GM12878 (cell line): ENCODE data around the gene GOLGA6L2. TPM values are rescaled to one million over a fixed set of nuclear protein-coding genes. Genes with fewer than 3 reads are reported as not detected.

ENCODE experiments used
- ATAC-seq: fragments of 200-7000 bp; cut with Tn5 transposase; 3 replicates; pipeline ENCODE4 v1.9.1; 2020; ENCODE audit warnings: mild to moderate bottlenecking, moderate library complexity
- BruUV-seq: library from RNA; stranded (reverse); fragments of 400-500 nt; replicated peaks from 2 replicates; lab custom pipeline; 2021; lab: Mats Ljungman, UMichigan
- CTCF ChIA-PET: fragments of 300-600 bp; sonication (Branson Sonifier 250); formaldehyde crosslinking; extraction: SDS; loops from one replicate; lab custom pipeline; 2021; ENCODE audit warnings: inconsistent platforms; lab: Yijun Ruan, JAX
- POLR2A ChIA-PET: fragments of 350-600 bp; formaldehyde crosslinking; extraction: SDS; loops from one replicate; lab custom pipeline; 2021; ENCODE audit warnings: inconsistent platforms; lab: Charles Lee
- RAD21 ChIA-PET: fragments of 300-600 bp; sonication (Branson Sonifier 250); formaldehyde crosslinking; loops from one replicate; lab custom pipeline; 2023; ENCODE audit warnings: antibody characterized with exemption; ENCODE audit not compliant: unreplicated experiment; lab: Charles Lee
- SMC1A ChIA-PET: fragments of 300-600 bp; sonication (Branson Sonifier 250); formaldehyde crosslinking; loops from one replicate; lab custom pipeline; 2023; ENCODE audit not compliant: unreplicated experiment, uncharacterized antibody; lab: Charles Lee
- DNase-seq: peaks from one replicate; pipeline ENCODE4 v3.0.0-alpha.2; 2011; ENCODE audit warnings: low read depth, low spot score
- FAIRE-seq: peaks from 3 replicates; lab custom pipeline; 2011; peaks lifted over from hg19 to GRCh38; lab: Jason Lieb, UNC
- H2AFZ ChIP-seq: 2 replicates; pipeline ENCODE4 v1.6.0; 2011; ENCODE audit warnings: low read depth, low read length, control low read depth; ENCODE audit not compliant: control insufficient read depth
- H3K27ac ChIP-seq: 2 replicates; pipeline ENCODE4 v1.5.1; 2011; ENCODE audit warnings: control low read depth; ENCODE audit not compliant: control insufficient read depth, insufficient read depth
- H3K27me3 ChIP-seq, 2 experiments: replicated peaks in 1 of 2; 2 replicates each; pipeline versions ENCODE4 v1.6.0 to v1.6.1; 2011; ENCODE audit warnings: low read length in 1 of 2; ENCODE audit not compliant: control insufficient read depth in 2 of 2, insufficient read depth in 2 of 2
- H3K36me3 ChIP-seq, 2 experiments: 2 replicates each; pipeline ENCODE4 v1.5.1; 2011; ENCODE audit warnings: low read length in 1 of 2; ENCODE audit not compliant: control insufficient read depth in 2 of 2, insufficient read depth in 2 of 2
- H3K4me1 ChIP-seq: 2 replicates; pipeline ENCODE4 v1.6.1; 2011; ENCODE audit warnings: mild to moderate bottlenecking, low read length, moderate library complexity, mixed read lengths; ENCODE audit not compliant: control insufficient read depth, insufficient read depth
- H3K4me2 ChIP-seq: 2 replicates; pipeline ENCODE4 v1.6.0; 2011; ENCODE audit warnings: control low read depth; ENCODE audit not compliant: control insufficient read depth, insufficient read depth
- H3K4me3 ChIP-seq: fragments of 200-600 bp; sonication (generic); 2 replicates; pipeline ENCODE4 v1.5.1; 2016
- H3K79me2 ChIP-seq: 2 replicates; pipeline ENCODE4 v1.6.0; 2011; ENCODE audit warnings: low read length; ENCODE audit not compliant: control insufficient read depth, insufficient read depth
- H3K9ac ChIP-seq: 2 replicates; pipeline ENCODE4 v1.8.0; 2011; ENCODE audit warnings: low read length, control low read depth, mixed read lengths; ENCODE audit not compliant: control insufficient read depth, insufficient read depth
- H3K9me3 ChIP-seq: replicated peaks from 3 replicates; pipeline ENCODE4 v1.5.1; 2011; ENCODE audit warnings: mild to moderate bottlenecking, low read length; ENCODE audit not compliant: control insufficient read depth, insufficient read depth
- H4K20me1 ChIP-seq: 2 replicates; pipeline ENCODE4 v1.6.0; 2011; ENCODE audit not compliant: control insufficient read depth, insufficient read depth
- CUX1 ChIP-seq: IDR thresholded peaks from 2 replicates; pipeline ENCODE4 v1.6.1; 2012; ENCODE audit warnings: improper control_type of control experiment, low read depth, low read length; ENCODE audit not compliant: insufficient replicate concordance
- EED ChIP-seq: sonication (generic); IDR thresholded peaks from 2 replicates; pipeline ENCODE4 v1.6.1; 2016; ENCODE audit warnings: antibody characterized with exemption, low read depth
- FOXM1 ChIP-seq: IDR thresholded peaks from 2 replicates; pipeline ENCODE4 v1.6.1; 2012; ENCODE audit warnings: low read depth, mild to moderate bottlenecking, inconsistent platforms, low read length, moderate library complexity
- GATAD2B ChIP-seq: fragments of 450-650 bp; conservative IDR thresholded peaks from 2 replicates; pipeline ENCODE4 v1.6.1; 2017; ENCODE audit warnings: low read depth, mild to moderate bottlenecking, moderate library complexity
- HDGF ChIP-seq: fragments of 450-650 bp; IDR thresholded peaks from 2 replicates; pipeline ENCODE4 v1.6.1; 2016; ENCODE audit warnings: antibody characterized with exemption
- KDM1A ChIP-seq: fragments of 200-600 bp; sonication (generic); IDR thresholded peaks from 2 replicates; pipeline ENCODE4 v1.6.1; 2016; ENCODE audit warnings: borderline replicate concordance
- MEF2A ChIP-seq: IDR thresholded peaks from 2 replicates; pipeline ENCODE4 v1.6.1; 2011; ENCODE audit warnings: low read depth, mild to moderate bottlenecking, low read length, moderate library complexity; ENCODE audit not compliant: insufficient read depth
- SMC3 ChIP-seq: IDR thresholded peaks from 2 replicates; pipeline ENCODE4 v1.6.1; 2011; ENCODE audit warnings: low read length, improper control_type of control experiment, borderline replicate concordance
- SPI1 ChIP-seq: IDR thresholded peaks from 2 replicates; pipeline ENCODE4 v1.6.1; 2011; ENCODE audit warnings: low read depth, mild to moderate bottlenecking, low read length, moderate library complexity, borderline replicate concordance; ENCODE audit not compliant: insufficient read depth
- SREBF2 ChIP-seq: IDR thresholded peaks from 2 replicates; pipeline ENCODE4 v1.6.1; 2012; ENCODE audit warnings: mild to moderate bottlenecking, low read length
- STAT3 ChIP-seq: IDR thresholded peaks from 2 replicates; pipeline ENCODE4 v1.6.1; 2011; ENCODE audit warnings: low read depth, low read length, improper control_type of control experiment
- TCF3 ChIP-seq: IDR thresholded peaks from 2 replicates; pipeline ENCODE4 v1.6.1; 2012; ENCODE audit warnings: low read depth, mild to moderate bottlenecking, low read length, borderline replicate concordance; ENCODE audit not compliant: insufficient read depth
- WGBS: methylation state at CpG from one replicate; pipeline ENCODE4 v1.1.6; 2016; ENCODE audit warnings: low lambda C conversion rate; ENCODE audit not compliant: insufficient replicate concordance, insufficient coverage; ENCODE audit errors: missing lambda C conversion rate; 5-methylcytosine and 5-hydroxymethylcytosine counted together
- in situ Hi-C: fragments of 300-500 bp; cut with MboI; formaldehyde crosslinking; loops from 9 replicates; pipeline ENCODE4 v1.14.3; 2018; ENCODE audit warnings: mixed read lengths
- intact Hi-C: fragments of 100-400 bp; cut with micrococcal nuclease; formaldehyde crosslinking; loops from one replicate; pipeline ENCODE4 v1.14.2; 2022; ENCODE audit not compliant: unreplicated experiment
- polyA plus RNA-seq, 11 experiments: library from polyadenylated mRNA; depleted of rRNA in 4 of 11; unstranded in 6 of 11; stranded (reverse) in 5 of 11; fragments of >200 nt; fragmentation: Nextera tagmentation in 4 of 11; fragmentation: Illumina TruSeq in 1 of 11; extraction: Ambion mirVana in 4 of 11; extraction: Trizol in 1 of 11; gene quantifications; 1 replicate in 1 of 11; 2 replicates in 10 of 11; pipeline versions ENCODE4 v1.2.1 to v1.2.3, GENCODE V29; 2011 to 2016; ENCODE audit warnings: inconsistent platforms in 2 of 11, missing spikeins in 2 of 11, low read depth in 1 of 11
- total RNA-seq, 4 experiments: library from RNA; depleted of rRNA in 3 of 4; stranded (reverse); fragments of >200 nt in 3 of 4; fragmentation: Illumina TruSeq in 1 of 4; extraction: Trizol in 1 of 4; gene quantifications; 2 replicates each; pipeline versions ENCODE4 v1.2.1 to v1.2.3, GENCODE V29; 2013 to 2021

The GOLGA6L2 gene
- total and polyA plus RNA-seq, 10 of the 15 experiments (the other 5 are each of a cell fraction or from before 2014, with no cell fraction given) = not detected

DNA sequence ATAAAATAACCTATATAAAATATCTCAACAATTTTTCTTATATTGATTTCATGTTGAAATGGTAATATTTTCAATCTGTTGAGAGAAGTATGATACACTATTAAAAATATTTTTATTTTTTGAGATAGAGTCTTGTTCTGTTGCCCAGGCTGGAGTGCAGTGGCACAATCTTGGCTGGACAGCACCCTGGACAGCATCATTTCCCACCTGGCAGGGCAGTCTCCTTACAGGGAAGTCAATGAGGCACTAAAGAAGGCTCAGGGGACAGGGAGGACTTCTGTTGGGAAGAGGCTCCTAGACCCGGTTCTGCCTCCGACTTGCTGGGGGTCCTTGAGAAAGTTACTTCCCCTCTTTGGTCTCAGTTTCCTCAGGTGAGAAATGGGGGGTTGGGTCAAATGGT lies 9.4 kb downstream of the GOLGA6L2 start:
- Histone ChIP-seq H2AFZ (no peak overlapping the region), H3K9me3 (no peaks in the 10 kb centered on the region), H4K20me1 (no peaks in the 10 kb centered on the region), H3K4me1 (no peaks in the 10 kb centered on the region), H3K79me2 (no peaks in the 10 kb centered on the region), H3K4me3 (no peak overlapping the region), H3K4me2 (no peak overlapping the region), H3K27ac (no peak overlapping the region), H3K9ac (no peak overlapping the region), H3K36me3 (no peaks in the 10 kb centered on the region), H3K27me3 (no peaks in the 10 kb centered on the region; a peak in 1 of 4 replicates)
- ChIA-PET POLR2A (interaction anchor here (0.6 kb wide), 1 partner anchor 121 kb away, joined by 5 read pairs; no protein-coding TSS in a partner anchor), SMC1A (no interaction called here), RAD21 (no interaction called here), CTCF (no interaction called here)
- ATAC-seq (no peak), FAIRE-seq (no peak), DNase-seq (no peak)
- in situ Hi-C loops = no loop called here
- BruUV-seq = no TSS peak
- intact Hi-C loops = no loop called here
- no peak for TF ChIP-seq TCF3
- no peak for TF ChIP-seq SPI1
- TF ChIP-seq MEF2A = no peak
- no peak for TF ChIP-seq STAT3
- no peak for TF ChIP-seq FOXM1
- TF ChIP-seq KDM1A = no peak
- 23% methylated on average over 2 of the region's 2 CpGs for WGBS

GRCh38 chr15:23437146-23437545 lies 9.9 kb downstream of the GOLGA6L2 start:
- no peak overlapping the region for H3K27ac ChIP-seq
- POLR2A ChIA-PET = no interaction called here
- no peaks in the 10 kb centered on the region for H3K36me3 ChIP-seq
- intact Hi-C loops = no loop called here
- H3K9ac ChIP-seq = no peak overlapping the region
- no peaks in the 10 kb centered on the region for H3K4me1 ChIP-seq
- no peak overlapping the region for H3K4me3 ChIP-seq
- no TSS peak for BruUV-seq
- H3K9me3 ChIP-seq = no peaks in the 10 kb centered on the region
- FAIRE-seq = no peak
- DNase-seq = no peak
- no peak for TF ChIP-seq CUX1
- TF ChIP-seq HDGF = no peak
- TF ChIP-seq SMC3 = no peak
- no peak for TF ChIP-seq SREBF2
- TF ChIP-seq STAT3 = no peak
- no peak for TF ChIP-seq EED
- no peak for TF ChIP-seq GATAD2B
- TF ChIP-seq, all 136 proteins: peak for 0
- SMC1A ChIA-PET = no interaction called here
- no peaks in the 10 kb centered on the region for H4K20me1 ChIP-seq
- no peak for ATAC-seq
- in situ Hi-C loops = no loop called here
- H3K27me3 ChIP-seq = no peaks in the 10 kb centered on the region; a peak in 1 of 4 replicates
- no peak overlapping the region for H3K4me2 ChIP-seq
- WGBS = 38% methylated on average over 9 of the region's 9 CpGs
- H2AFZ ChIP-seq = no peak overlapping the region
- H3K79me2 ChIP-seq = no peaks in the 10 kb centered on the region
- CTCF ChIA-PET = no interaction called here
- RAD21 ChIA-PET = no interaction called here
